ENCODE results near the gene PPIL6. TPM values are rescaled to one million over a fixed set of nuclear protein-coding genes. Genes with fewer than 3 reads are reported as not detected.

The PPIL6 gene
- total RNA-seq, 1 experiment from 2014 or later: 13.2 TPM

GRCh38 chr6:109356237-109356636 is 84.2 kb downstream of the PPIL6 start:
- in situ Hi-C loops (cut with HindIII; ENCODE audit: low pct_unique_long_range_greater_than_20kb, low sequenced_read_pairs): no loop called here

GRCh38 chr6:109351231-109352130 is 88.9 kb downstream of the PPIL6 start:
- in situ Hi-C loops (cut with HindIII; ENCODE audit: low pct_unique_long_range_greater_than_20kb, low sequenced_read_pairs): no loop called here
- no peak for DNase-seq (ENCODE audit: low read depth)

More at GRCh38 chr6:109356237-109356636, 84.2 kb downstream of the PPIL6 start:
- DNase-seq (ENCODE audit: low read depth): no peak

GRCh38 chr6:109349419-109349987 is 90.9 kb downstream of the PPIL6 start:
- in situ Hi-C loops (cut with HindIII; ENCODE audit: low pct_unique_long_range_greater_than_20kb, low sequenced_read_pairs): no loop called here
- DNase-seq (ENCODE audit: low read depth): no peak

- in situ Hi-C loops (cut with HindIII; ENCODE audit: low pct_unique_long_range_greater_than_20kb, low sequenced_read_pairs): no loop called here
- DNase-seq (ENCODE audit: low read depth): no peak
Measured at GRCh38 chr6:109348226-109348625, 92.2 kb downstream of the PPIL6 start.

GRCh38 chr6:109347779-109348178 is 92.6 kb downstream of the PPIL6 start:
- in situ Hi-C loops (cut with HindIII; ENCODE audit: low pct_unique_long_range_greater_than_20kb, low sequenced_read_pairs): no loop called here
- DNase-seq (ENCODE audit: low read depth): no peak

GRCh38 chr6:109345986-109346385 is 94.4 kb downstream of the PPIL6 start:
- no peak for DNase-seq (ENCODE audit: low read depth)
- in situ Hi-C loops (cut with HindIII; ENCODE audit: low pct_unique_long_range_greater_than_20kb, low sequenced_read_pairs): no loop called here

- in situ Hi-C loops (cut with HindIII; ENCODE audit: low pct_unique_long_range_greater_than_20kb, low sequenced_read_pairs): no loop called here
Measured at GRCh38 chr6:109344226-109344625, 96.2 kb downstream of the PPIL6 start.

GRCh38 chr6:109343518-109343917 is 96.9 kb downstream of the PPIL6 start:
- DNase-seq (ENCODE audit: low read depth): no peak

More at GRCh38 chr6:109344226-109344625, 96.2 kb downstream of the PPIL6 start:
- DNase-seq (ENCODE audit: low read depth): no peak

GRCh38 chr6:109342911-109343310 is 97.5 kb downstream of the PPIL6 start:
- in situ Hi-C loops (cut with HindIII; ENCODE audit: low pct_unique_long_range_greater_than_20kb, low sequenced_read_pairs): no loop called here
- no peak for DNase-seq (ENCODE audit: low read depth)

More at GRCh38 chr6:109343518-109343917, 96.9 kb downstream of the PPIL6 start:
- in situ Hi-C loops (cut with HindIII; ENCODE audit: low pct_unique_long_range_greater_than_20kb, low sequenced_read_pairs): no loop called here

GRCh38 chr6:109342506-109342905 is 97.9 kb downstream of the PPIL6 start:
- no peak for DNase-seq (ENCODE audit: low read depth)
- in situ Hi-C loops (cut with HindIII; ENCODE audit: low pct_unique_long_range_greater_than_20kb, low sequenced_read_pairs): no loop called here

- DNase-seq (ENCODE audit: low read depth): no peak
- in situ Hi-C loops (cut with HindIII; ENCODE audit: low pct_unique_long_range_greater_than_20kb, low sequenced_read_pairs): no loop called here
Measured at GRCh38 chr6:109340811-109341210, 99.6 kb downstream of the PPIL6 start.

Other genes with a start within 250 kb of the PPIL6 start
- gene CD164, start 58.2 kb downstream of the PPIL6 start, total RNA-seq (2014; rRNA removed; shearing (Covaris generic); ENCODE audit: low replicate concordance): 86.0 and 86.6 TPM in 2 replicates
- 17.6 and 30.4 TPM in 2 replicates for gene SMPD2, start 96 bp upstream of the PPIL6 start, total RNA-seq (2014; rRNA removed; shearing (Covaris generic); ENCODE audit: low replicate concordance)
- gene MICAL1, start 15.1 kb upstream of the PPIL6 start, total RNA-seq (2014; rRNA removed; shearing (Covaris generic); ENCODE audit: low replicate concordance): 13.5 and 23.9 TPM in 2 replicates
- gene ZBTB24, start 42.6 kb upstream of the PPIL6 start, total RNA-seq (2014; rRNA removed; shearing (Covaris generic); ENCODE audit: low replicate concordance): 2.4 and 6.4 TPM in 2 replicates